ENCODE data around the gene ALK. TPM values are rescaled to one million over a fixed set of nuclear protein-coding genes. Genes with fewer than 3 reads are reported as not detected.

The ALK gene
- polyA plus RNA-seq, 1 of the 3 experiments (the other 2 are of a cell fraction): 0.30 TPM

- Histone ChIP-seq H3K4me2 (no peak overlapping the region), H3K36me3 (replicated peaks in 1 of 2; ENCODE audit: control insufficient read depth in 1 of 2, insufficient read depth in 2 of 2, low read length in 1 of 2) (no peaks in the 10 kb centered on the region), H3K27ac (ENCODE audit: low read depth in 2 of 2, low read length in 1 of 2) (no peak overlapping the region), H3K9me2 (no peaks in the 10 kb centered on the region), H3K9me3 (no peaks in the 10 kb centered on the region), H4K20me1 (ENCODE audit: insufficient read depth) (no peaks in the 10 kb centered on the region), H3F3A (replicated peaks; ENCODE audit: insufficient read depth) (no peaks in the 10 kb centered on the region), H2AFZ (ENCODE audit: low read depth) (no peak overlapping the region), H3K4me1 (ENCODE audit: control insufficient read depth in 1 of 2, insufficient read depth in 2 of 2, low read depth in 1 of 2, low read length in 1 of 2) (peaks cover 0 to 12% of the 10 kb centered on the region in 2 experiments; a peak in 1 of 4 replicates), H3K9ac (no peak overlapping the region), H3K27me3 (ENCODE audit: insufficient read depth) (no peaks in the 10 kb centered on the region), H3K79me2 (ENCODE audit: insufficient read depth) (no peaks in the 10 kb centered on the region), H3K4me3 (ENCODE audit: low read depth in 2 of 2, low read length in 1 of 2) (no peak overlapping the region)
- ChIA-PET CTCF (interaction anchor here (1.6 kb wide), 1 partner anchor 18 kb away, joined by 4 read pairs; no protein-coding TSS in a partner anchor), POLR2A (no interaction called here)
- WGBS (ENCODE audit: low lambda C conversion rate): 38% methylated on average over 2 of the region's 2 CpGs
- DNase-seq: no peak
- TF ChIP-seq TEAD4 (IDR thresholded peaks at IDR 0.05; ENCODE audit: borderline replicate concordance, insufficient read depth): no peak
Measured at GRCh38 chr2:29742656-29743055, 178.7 kb downstream of the ALK start.

DNA sequence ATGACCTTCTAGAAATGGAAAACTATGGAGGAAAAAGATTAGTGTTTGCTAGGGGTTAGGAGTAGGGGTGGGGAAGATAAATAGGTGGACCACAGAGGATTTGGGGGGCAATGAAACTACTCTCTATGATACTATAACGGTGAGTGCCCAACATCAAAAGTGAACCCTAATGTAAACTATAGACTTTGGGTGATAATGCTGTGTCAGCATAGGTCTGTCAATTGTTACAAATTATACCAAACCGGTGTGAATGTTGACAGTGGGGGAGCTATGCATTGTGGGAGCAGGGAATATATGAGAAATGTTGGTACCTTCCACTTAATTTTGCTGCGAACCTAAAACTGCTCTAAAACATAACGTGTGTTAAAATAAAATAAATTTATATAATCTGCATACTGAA lies 180.3 kb downstream of the ALK start:
- ChIA-PET CTCF (interaction anchor here (1.2 kb wide), 1 partner anchor 24 kb away, joined by 3 read pairs; no protein-coding TSS in a partner anchor), POLR2A (no interaction called here)
- H3K9ac ChIP-seq: no peak overlapping the region
- H3F3A ChIP-seq (replicated peaks; ENCODE audit: insufficient read depth): no peaks in the 10 kb centered on the region
- peaks cover 0 to 13% of the 10 kb centered on the region in 2 experiments; a peak in 1 of 4 replicates for H3K4me1 ChIP-seq (ENCODE audit: control insufficient read depth in 1 of 2, insufficient read depth in 2 of 2, low read depth in 1 of 2, low read length in 1 of 2)
- H4K20me1 ChIP-seq (ENCODE audit: insufficient read depth): no peaks in the 10 kb centered on the region
- DNase-seq: no peak
- no peaks in the 10 kb centered on the region for H3K9me3 ChIP-seq
- no peak for TF ChIP-seq MXI1 (IDR thresholded peaks at IDR 0.05; ENCODE audit: low read depth, low read length)
- H3K27ac ChIP-seq (ENCODE audit: low read depth in 2 of 2, low read length in 1 of 2): no peak overlapping the region
- no peaks in the 10 kb centered on the region for H3K36me3 ChIP-seq (replicated peaks in 1 of 2; ENCODE audit: control insufficient read depth in 1 of 2, insufficient read depth in 2 of 2, low read length in 1 of 2)
- no peak overlapping the region for H3K4me3 ChIP-seq (ENCODE audit: low read depth in 2 of 2, low read length in 1 of 2)
- no peaks in the 10 kb centered on the region for H3K27me3 ChIP-seq (ENCODE audit: insufficient read depth)
- WGBS (ENCODE audit: low lambda C conversion rate): 68% methylated on average over 4 of the region's 4 CpGs
- H2AFZ ChIP-seq (ENCODE audit: low read depth): no peak overlapping the region
- H3K4me2 ChIP-seq: no peak overlapping the region
- no peaks in the 10 kb centered on the region for H3K9me2 ChIP-seq
- H3K79me2 ChIP-seq (ENCODE audit: insufficient read depth): no peaks in the 10 kb centered on the region

- H3K27me3 ChIP-seq (ENCODE audit: insufficient read depth): no peaks in the 10 kb centered on the region
- no peaks in the 10 kb centered on the region for H3K79me2 ChIP-seq (ENCODE audit: insufficient read depth)
- H3K9me2 ChIP-seq: no peaks in the 10 kb centered on the region
- DNase-seq: no peak
- 53% methylated on average over 4 of the region's 4 CpGs for WGBS (ENCODE audit: low lambda C conversion rate)
- no peaks in the 10 kb centered on the region for H3K9me3 ChIP-seq
- POLR2A ChIA-PET: interaction anchor here (0.6 kb wide), 1 partner anchor 13 kb away, joined by 3 read pairs; no protein-coding TSS in a partner anchor
- no peak overlapping the region for H2AFZ ChIP-seq (ENCODE audit: low read depth)
- no peaks in the 10 kb centered on the region for H3K36me3 ChIP-seq (replicated peaks in 1 of 2; ENCODE audit: control insufficient read depth in 1 of 2, insufficient read depth in 2 of 2, low read length in 1 of 2)
- H3K4me3 ChIP-seq (ENCODE audit: low read depth in 2 of 2, low read length in 1 of 2): no peak overlapping the region
- H4K20me1 ChIP-seq (ENCODE audit: insufficient read depth): no peaks in the 10 kb centered on the region
- no peak overlapping the region for H3K4me2 ChIP-seq
- CTCF ChIA-PET: interaction anchor here (1.9 kb wide), 1 partner anchor 10 kb away, joined by 5 read pairs; no protein-coding TSS in a partner anchor
- no peak overlapping the region for H3K9ac ChIP-seq
- no peaks in the 10 kb centered on the region for H3F3A ChIP-seq (replicated peaks; ENCODE audit: insufficient read depth)
- H3K4me1 ChIP-seq (ENCODE audit: control insufficient read depth in 1 of 2, insufficient read depth in 2 of 2, low read depth in 1 of 2, low read length in 1 of 2): peaks cover 0 to 32% of the 10 kb centered on the region in 2 experiments; a peak in 1 of 4 replicates
- H3K27ac ChIP-seq (ENCODE audit: low read depth in 2 of 2, low read length in 1 of 2): no peak overlapping the region; a peak in 1 of 4 replicates
- TF ChIP-seq RCOR1 (IDR thresholded peaks at IDR 0.05; ENCODE audit: low read length) (no peak), FOSL2 (IDR thresholded peaks at IDR 0.05; ENCODE audit: borderline replicate concordance, low read depth) (no peak), ZBTB33 (IDR thresholded peaks at IDR 0.05; ENCODE audit: borderline replicate concordance, low read depth) (no peak), RXRA (IDR thresholded peaks at IDR 0.05; ENCODE audit: borderline replicate concordance, low read depth) (no peak), SIN3A (IDR thresholded peaks at IDR 0.05; ENCODE audit: borderline replicate concordance, low read depth, low read length) (no peak), FOXJ3 (CRISPR knock-in tag; IDR thresholded peaks at IDR 0.05) (no peak), TEAD4 (IDR thresholded peaks at IDR 0.05; ENCODE audit: borderline replicate concordance, insufficient read depth) (no peak), NRF1 (IDR thresholded peaks at IDR 0.05; ENCODE audit: low read depth, low read length) (no peak), SMC3 (IDR thresholded peaks at IDR 0.05; ENCODE audit: low read depth, low read length) (no peak), POLR2AphosphoS5 (IDR thresholded peaks at IDR 0.05; ENCODE audit: low read depth, low read length) (no peak), MXI1 (IDR thresholded peaks at IDR 0.05; ENCODE audit: low read depth, low read length) (no peak), GABPA (IDR thresholded peaks at IDR 0.05; ENCODE audit: low read depth) (no peak)
- TF ChIP-seq, protein P1, sequence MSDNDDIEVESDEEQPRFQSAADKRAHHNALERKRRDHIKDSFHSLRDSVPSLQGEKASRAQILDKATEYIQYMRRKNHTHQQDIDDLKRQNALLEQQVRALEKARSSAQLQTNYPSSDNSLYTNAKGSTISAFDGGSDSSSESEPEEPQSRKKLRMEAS (IDR thresholded peaks at IDR 0.05; ENCODE audit: low read depth): no peak
- TF ChIP-seq, protein P2, sequence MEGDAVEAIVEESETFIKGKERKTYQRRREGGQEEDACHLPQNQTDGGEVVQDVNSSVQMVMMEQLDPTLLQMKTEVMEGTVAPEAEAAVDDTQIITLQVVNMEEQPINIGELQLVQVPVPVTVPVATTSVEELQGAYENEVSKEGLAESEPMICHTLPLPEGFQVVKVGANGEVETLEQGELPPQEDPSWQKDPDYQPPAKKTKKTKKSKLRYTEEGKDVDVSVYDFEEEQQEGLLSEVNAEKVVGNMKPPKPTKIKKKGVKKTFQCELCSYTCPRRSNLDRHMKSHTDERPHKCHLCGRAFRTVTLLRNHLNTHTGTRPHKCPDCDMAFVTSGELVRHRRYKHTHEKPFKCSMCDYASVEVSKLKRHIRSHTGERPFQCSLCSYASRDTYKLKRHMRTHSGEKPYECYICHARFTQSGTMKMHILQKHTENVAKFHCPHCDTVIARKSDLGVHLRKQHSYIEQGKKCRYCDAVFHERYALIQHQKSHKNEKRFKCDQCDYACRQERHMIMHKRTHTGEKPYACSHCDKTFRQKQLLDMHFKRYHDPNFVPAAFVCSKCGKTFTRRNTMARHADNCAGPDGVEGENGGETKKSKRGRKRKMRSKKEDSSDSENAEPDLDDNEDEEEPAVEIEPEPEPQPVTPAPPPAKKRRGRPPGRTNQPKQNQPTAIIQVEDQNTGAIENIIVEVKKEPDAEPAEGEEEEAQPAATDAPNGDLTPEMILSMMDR (IDR thresholded peaks at IDR 0.05): no peak
Measured at GRCh38 chr2:29733965-29734364, 187.4 kb downstream of the ALK start.
